Testis (tissue), 3 donors: ENCODE results near the gene ATRN. TPM values are rescaled to one million over a fixed set of nuclear protein-coding genes. Genes with fewer than 3 reads are reported as not detected.

ENCODE experiments used
- DNase-seq: peaks from one replicate; pipeline ENCODE4 v3.0.0-alpha.2; 2019
- H3K27ac ChIP-seq, 2 donors: fragments of 200-600 bp; sonication (generic); one replicate each; pipeline ENCODE4 v1.5.1; 2019
- H3K27me3 ChIP-seq: fragments of 200-600 bp; sonication (generic); one replicate; pipeline ENCODE4 v1.5.1; 2019
- H3K36me3 ChIP-seq: fragments of 200-600 bp; sonication (generic); one replicate; pipeline ENCODE4 v1.5.1; 2017; ENCODE audit warnings: low read depth; ENCODE audit errors: missing control alignments
- H3K4me1 ChIP-seq: fragments of 200-600 bp; sonication (generic); one replicate; pipeline ENCODE4 v1.5.1; 2019
- H3K4me3 ChIP-seq, 2 donors: fragments of 200-600 bp; sonication (generic); one replicate each; pipeline ENCODE4 v1.5.1; 2017 to 2019
- H3K9me3 ChIP-seq: fragments of 200-600 bp; sonication (generic); one replicate; pipeline ENCODE4 v1.5.1; 2017
- POLR2A ChIP-seq: fragments of 450-650 bp; IDR thresholded peaks from one replicate; pipeline ENCODE4 v1.6.1; 2017; ENCODE audit warnings: antibody characterized with exemption, mild to moderate bottlenecking, moderate library complexity
- WGBS, 2 donors: methylation state at CpG; one replicate each; pipeline ENCODE4 v1.1.5; 2018; 5-methylcytosine and 5-hydroxymethylcytosine counted together
- intact Hi-C: fragments of 100-400 bp; cut with DNase I; formaldehyde crosslinking; loops from one replicate; pipeline ENCODE4 v1.15.1; 2023; ENCODE audit warnings: low total_unique reads
- polyA plus RNA-seq: library from polyadenylated mRNA; stranded (reverse); fragments of 350-450 nt; fragmentation: Illumina TruSeq; extraction: RNeasy Lipid Tissue Mini Kit (QIAGEN cat#74804); gene quantifications from one replicate; pipeline ENCODE4 v1.2.3, GENCODE V29; 2014; ENCODE audit warnings: low read depth, low replicate concordance; ENCODE audit not compliant: insufficient read depth
- total RNA-seq, 2 donors: library from RNA; depleted of rRNA; stranded (reverse); fragments of >200 nt; gene quantifications; one replicate each; pipeline ENCODE4 v1.2.3, GENCODE V29; 2016
- TF ChIP-seq, protein P1 (sequence below), 3 experiments: fragments of 450-650 bp in 2 of 3; fragments of 200-600 bp in 1 of 3; sonication (generic) in 1 of 3; IDR thresholded peaks; one replicate each; pipeline ENCODE4 v1.5.1; 2016 to 2019; ENCODE audit warnings: antibody characterized with exemption in 3 of 3, mild to moderate bottlenecking in 2 of 3, moderate library complexity in 1 of 3

ATRN gene
- total and polyA plus RNA-seq, 3 donors from 2014 or later, result 39.4 to 43.8 (median 42.7) TPM

DNA sequence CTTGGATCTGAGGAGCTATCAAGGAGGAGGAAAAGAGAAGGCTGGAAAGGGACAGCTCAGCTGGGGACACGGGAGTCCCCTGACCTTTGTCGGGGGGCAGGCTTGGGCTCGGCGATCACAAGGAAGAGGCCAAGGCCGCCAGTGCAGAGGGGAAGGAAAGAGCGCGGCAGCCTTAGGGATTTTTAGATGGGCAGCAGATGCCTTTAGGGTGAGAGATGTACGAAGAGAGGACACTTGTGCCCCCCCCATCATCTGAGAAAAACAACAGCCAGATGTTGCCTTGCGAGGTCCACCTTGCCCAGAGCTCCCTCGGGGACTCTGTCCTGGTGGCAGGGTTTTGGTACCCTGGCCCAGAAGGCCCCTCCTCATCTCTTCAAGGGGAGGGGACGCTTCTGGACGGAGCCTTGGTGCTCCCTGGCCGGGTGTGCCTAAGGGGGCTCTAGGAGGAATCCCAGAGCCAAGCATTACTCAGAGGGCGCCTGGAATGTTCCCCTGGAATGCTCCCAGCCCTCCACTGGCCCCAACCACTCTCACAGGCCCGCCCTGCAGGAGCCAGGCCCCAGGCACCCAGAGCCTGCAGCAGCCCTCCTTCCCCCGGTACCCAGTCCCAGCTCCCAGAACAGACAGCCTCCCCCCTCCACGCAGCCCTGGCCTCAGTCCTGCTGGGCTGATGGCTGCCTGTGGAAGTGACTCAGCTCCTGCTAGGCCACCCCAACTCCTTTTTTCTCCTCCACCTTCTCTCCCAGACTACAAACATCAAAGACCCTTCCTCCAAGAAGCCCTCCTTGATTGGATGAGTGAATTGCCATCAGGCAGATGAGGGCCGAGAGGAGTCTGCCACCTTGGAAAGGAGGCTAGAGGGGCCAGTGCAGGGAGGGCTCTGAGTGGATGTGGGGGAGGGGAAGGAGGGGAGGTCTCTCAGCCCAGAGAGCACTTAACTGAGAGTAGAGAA is 209.2 kb downstream of the ATRN start:
- no peaks in the 10 kb centered on the region for H3K27me3 ChIP-seq
- TF ChIP-seq POLR2A, result no peak
- TF ChIP-seq, protein P1, sequence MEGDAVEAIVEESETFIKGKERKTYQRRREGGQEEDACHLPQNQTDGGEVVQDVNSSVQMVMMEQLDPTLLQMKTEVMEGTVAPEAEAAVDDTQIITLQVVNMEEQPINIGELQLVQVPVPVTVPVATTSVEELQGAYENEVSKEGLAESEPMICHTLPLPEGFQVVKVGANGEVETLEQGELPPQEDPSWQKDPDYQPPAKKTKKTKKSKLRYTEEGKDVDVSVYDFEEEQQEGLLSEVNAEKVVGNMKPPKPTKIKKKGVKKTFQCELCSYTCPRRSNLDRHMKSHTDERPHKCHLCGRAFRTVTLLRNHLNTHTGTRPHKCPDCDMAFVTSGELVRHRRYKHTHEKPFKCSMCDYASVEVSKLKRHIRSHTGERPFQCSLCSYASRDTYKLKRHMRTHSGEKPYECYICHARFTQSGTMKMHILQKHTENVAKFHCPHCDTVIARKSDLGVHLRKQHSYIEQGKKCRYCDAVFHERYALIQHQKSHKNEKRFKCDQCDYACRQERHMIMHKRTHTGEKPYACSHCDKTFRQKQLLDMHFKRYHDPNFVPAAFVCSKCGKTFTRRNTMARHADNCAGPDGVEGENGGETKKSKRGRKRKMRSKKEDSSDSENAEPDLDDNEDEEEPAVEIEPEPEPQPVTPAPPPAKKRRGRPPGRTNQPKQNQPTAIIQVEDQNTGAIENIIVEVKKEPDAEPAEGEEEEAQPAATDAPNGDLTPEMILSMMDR (IDR thresholded peaks at IDR 0.05), result no peak
- peak overlapping the region; percentile 44 to 59 for H3K27ac ChIP-seq
- intact Hi-C loops, result loop anchor here (5.0 kb wide), 1 partner anchor 32 kb away; the partner anchor contains the start of gene SIGLEC1
- H3K9me3 ChIP-seq, result no peaks in the 10 kb centered on the region
- H3K36me3 ChIP-seq, result no peaks in the 10 kb centered on the region
- 56 to 61% methylated on average over 14 to 18 of the region's 18 CpGs for WGBS, 2 donors
- H3K4me1 ChIP-seq, result peaks cover 27% of the 10 kb centered on the region
- peak; percentile 63 for DNase-seq
- H3K4me3 ChIP-seq, result no peak overlapping the region

- DNase-seq, result no peak
- Histone ChIP-seq H3K4me3 (peak overlapping the region; percentile 51 to 64), H3K4me1 (peaks cover 27% of the 10 kb centered on the region), H3K36me3 (no peaks in the 10 kb centered on the region), H3K9me3 (no peaks in the 10 kb centered on the region), H3K27ac (peak overlapping the region; percentile 44 to 59), H3K27me3 (no peaks in the 10 kb centered on the region)
- TF ChIP-seq, protein P1 (IDR thresholded peaks at IDR 0.05), result no peak
- TF ChIP-seq POLR2A, result no peak
- intact Hi-C loops, result no loop called here
- 51 to 65% methylated on average over 10 to 15 of the region's 15 CpGs for WGBS, 2 donors
Observed at GRCh38 chr20:3680701-3681351, 210.0 kb downstream of the ATRN start.

DNA sequence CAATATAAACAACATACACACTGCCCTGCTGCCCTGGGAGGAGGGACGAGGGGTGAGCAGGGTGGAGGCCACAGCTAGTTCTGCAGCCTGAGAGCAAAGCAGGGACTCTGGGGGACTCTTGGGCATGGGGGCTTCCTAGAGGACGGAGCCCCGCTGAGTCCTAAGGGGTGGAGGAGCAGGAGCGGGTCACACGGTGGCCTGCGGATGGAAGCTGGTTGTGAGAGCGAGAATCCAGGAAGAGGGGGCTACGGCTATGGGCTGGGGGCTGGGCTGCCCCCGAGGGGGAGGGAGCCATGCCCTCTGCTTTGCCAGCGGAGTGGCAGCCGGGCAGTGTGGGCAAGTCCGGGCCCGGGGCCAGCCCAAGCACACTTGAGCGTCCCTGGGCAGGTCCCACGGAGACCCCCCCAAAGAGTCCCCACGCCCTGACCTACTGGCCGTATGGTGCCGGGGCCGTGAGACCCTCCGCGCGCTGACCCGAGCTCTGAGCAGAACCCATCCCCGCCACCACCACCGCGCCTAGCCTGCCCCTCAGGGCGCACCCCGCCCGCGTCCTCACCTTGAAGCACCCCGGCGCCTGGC is 210.6 kb downstream of the ATRN start:
- no peaks in the 10 kb centered on the region for H3K9me3 ChIP-seq
- intact Hi-C loops, result no loop called here
- peaks cover 27% of the 10 kb centered on the region for H3K4me1 ChIP-seq
- H3K27ac ChIP-seq, result peak overlapping the region; percentile 56 to 59
- no peaks in the 10 kb centered on the region for H3K36me3 ChIP-seq
- no peaks in the 10 kb centered on the region for H3K27me3 ChIP-seq
- H3K4me3 ChIP-seq, result peak overlapping the region; percentile 51 to 64
- TF ChIP-seq, protein P1 (IDR thresholded peaks at IDR 0.05), result no peak
- no peak for TF ChIP-seq POLR2A
- no peak for DNase-seq
- 12 to 14% methylated on average over 16 to 30 of the region's 32 CpGs for WGBS, 2 donors

GRCh38 chr20:3681931-3682781 is 211.3 kb downstream of the ATRN start, which contains the start of gene ADAM33:
Gene ADAM33, minus strand, starts transcription at chr20:3682010. Its CDS starts 6 bp downstream, at chr20:3682004.
- Histone ChIP-seq H3K9me3 (no peaks in the 10 kb centered on the region), H3K4me1 (peaks cover 24% of the 10 kb centered on the region)
- peak; percentile 31 for DNase-seq

More at GRCh38 chr20:3681931-3682781, 211.3 kb downstream of the ATRN start, which contains the start of gene ADAM33:
- 13 to 22% methylated on average over 12 to 45 of the region's 65 CpGs for WGBS, 2 donors
- H3K27me3 ChIP-seq, result no peaks in the 10 kb centered on the region
- intact Hi-C loops, result no loop called here
- H3K27ac ChIP-seq, result peak within 1 kb of the TSS; percentile 56 to 59
- no peaks in the 10 kb centered on the region for H3K36me3 ChIP-seq
- H3K4me3 ChIP-seq, result peak within 1 kb of the TSS; percentile 51 to 64
- no peak for TF ChIP-seq POLR2A
- TF ChIP-seq, protein P1 (IDR thresholded peaks at IDR 0.05), result no peak
